ENCODE results near the gene ARF6. TPM values are rescaled to one million over a fixed set of nuclear protein-coding genes. Genes with fewer than 3 reads are reported as not detected.
"Not testable (repeated sequence)": the region's sequence is repeated elsewhere in the genome, so short reads cannot be mapped to it uniquely, and the experiment has no call there.

Gene ARF6
- total RNA-seq, 1 donor from 2014 or later, result 55.8 TPM

GRCh38 chr14:49933704-49934103 lies 40.8 kb downstream of the ARF6 start:
- no peak for TF ChIP-seq CTCF (conservative IDR thresholded peaks at IDR 0.05)
- Mint-ChIP-seq H3K27ac (ENCODE audit: unreplicated experiment) (no peak overlapping the region), H3K36me3 (ENCODE audit: low read depth) (peaks cover 6% of the 10 kb centered on the region)

GRCh38 chr14:49934646-49935045 lies 41.8 kb downstream of the ARF6 start:
- no peak for DNase-seq (ENCODE audit: low read depth, low spot score)
- Mint-ChIP-seq H3K27ac (ENCODE audit: unreplicated experiment) (no peak overlapping the region), H3K27me3 (ENCODE audit: low read depth) (no peaks in the 10 kb centered on the region), H3K4me3 (no peak overlapping the region), H3K9me3 (peaks cover 10% of the 10 kb centered on the region), H3K36me3 (ENCODE audit: low read depth) (peaks cover 6% of the 10 kb centered on the region), H3K4me1 (no peaks in the 10 kb centered on the region)
- no peak for TF ChIP-seq CTCF (conservative IDR thresholded peaks at IDR 0.05)

More at GRCh38 chr14:49933704-49934103, 40.8 kb downstream of the ARF6 start:
- H3K9me3 Mint-ChIP-seq, result peaks cover 7% of the 10 kb centered on the region
- H3K4me1 Mint-ChIP-seq, result no peaks in the 10 kb centered on the region
- no peak for DNase-seq (ENCODE audit: low read depth, low spot score)
- no peak overlapping the region for H3K4me3 Mint-ChIP-seq
- no peaks in the 10 kb centered on the region for H3K27me3 Mint-ChIP-seq (ENCODE audit: low read depth)

GRCh38 chr14:49935526-49935925 lies 42.6 kb downstream of the ARF6 start:
- H3K9me3 Mint-ChIP-seq, result peaks cover 10% of the 10 kb centered on the region
- no peaks in the 10 kb centered on the region for H3K27me3 Mint-ChIP-seq (ENCODE audit: low read depth)
- peaks cover 6% of the 10 kb centered on the region for H3K36me3 Mint-ChIP-seq (ENCODE audit: low read depth)

GRCh38 chr14:49936246-49936645 lies 43.4 kb downstream of the ARF6 start:
- H3K4me3 Mint-ChIP-seq; H3K36me3 Mint-ChIP-seq (ENCODE audit: low read depth); H3K4me1 Mint-ChIP-seq; H3K27me3 Mint-ChIP-seq (ENCODE audit: low read depth); H3K9me3 Mint-ChIP-seq; DNase-seq (ENCODE audit: low read depth, low spot score); H3K27ac Mint-ChIP-seq (ENCODE audit: unreplicated experiment): not testable (repeated sequence)

More at GRCh38 chr14:49935526-49935925, 42.6 kb downstream of the ARF6 start:
- no peak overlapping the region for H3K4me3 Mint-ChIP-seq
- no peak for DNase-seq (ENCODE audit: low read depth, low spot score)
- H3K27ac Mint-ChIP-seq (ENCODE audit: unreplicated experiment), result no peak overlapping the region
- no peak for TF ChIP-seq CTCF (conservative IDR thresholded peaks at IDR 0.05)
- H3K4me1 Mint-ChIP-seq, result peaks cover 4% of the 10 kb centered on the region

- H3K27me3 Mint-ChIP-seq (ENCODE audit: low read depth); DNase-seq (ENCODE audit: low read depth, low spot score); H3K9me3 Mint-ChIP-seq; H3K27ac Mint-ChIP-seq (ENCODE audit: unreplicated experiment); H3K36me3 Mint-ChIP-seq (ENCODE audit: low read depth); H3K4me1 Mint-ChIP-seq; H3K4me3 Mint-ChIP-seq: not testable (repeated sequence)
Observed at GRCh38 chr14:49936882-49937281, 44.0 kb downstream of the ARF6 start.

- not testable (repeated sequence) for H3K27ac Mint-ChIP-seq (ENCODE audit: unreplicated experiment); H3K27me3 Mint-ChIP-seq (ENCODE audit: low read depth); H3K4me1 Mint-ChIP-seq; DNase-seq (ENCODE audit: low read depth, low spot score); H3K9me3 Mint-ChIP-seq; H3K4me3 Mint-ChIP-seq; H3K36me3 Mint-ChIP-seq (ENCODE audit: low read depth)
Observed at GRCh38 chr14:49939215-49939614, 46.3 kb downstream of the ARF6 start.

- H3K27me3 Mint-ChIP-seq (ENCODE audit: low read depth), result no peaks in the 10 kb centered on the region
- H3K4me1 Mint-ChIP-seq, result peaks cover 4% of the 10 kb centered on the region
- no peak overlapping the region for H3K4me3 Mint-ChIP-seq
- no peak for TF ChIP-seq CTCF (conservative IDR thresholded peaks at IDR 0.05)
- no peak for DNase-seq (ENCODE audit: low read depth, low spot score)
- H3K9me3 Mint-ChIP-seq, result peaks cover 10% of the 10 kb centered on the region
- H3K27ac Mint-ChIP-seq (ENCODE audit: unreplicated experiment), result no peak overlapping the region
- peaks cover 8% of the 10 kb centered on the region for H3K36me3 Mint-ChIP-seq (ENCODE audit: low read depth)
Observed at GRCh38 chr14:49939884-49940510, 47.1 kb downstream of the ARF6 start.

Data from neural crest cell (in vitro differentiated cells).